Natural killer cell (primary cell): ENCODE results near the gene EPAS1. TPM values are rescaled to one million over a fixed set of nuclear protein-coding genes. Genes with fewer than 3 reads are reported as not detected.
A peak's percentile ranks its signal among the peaks of the same experiment; 100 is the strongest.

Source experiments
- ATAC-seq, 3 donors: fragments of 150-1000 bp in 2 of 3; fragments of 200-7000 bp in 1 of 3; cut with Tn5 transposase; 1 replicate in 1 of 3; 2 replicates in 2 of 3; pipeline ENCODE4 v1.10.0; 2021; ENCODE audit warnings: mild to moderate bottlenecking in 2 of 3, moderate library complexity in 2 of 3
- DNase-seq, 2 donors: peaks; one replicate each; pipeline versions ENCODE4 v3.0.0 to v3.0.0-alpha.2; 2013 to 2021; ENCODE audit warnings: mixed read lengths in 1 of 2
- H3K27ac ChIP-seq: one replicate; pipeline ENCODE4 v1.5.1; 2013; ENCODE audit warnings: mild to moderate bottlenecking, low read length
- H3K27me3 ChIP-seq: one replicate; pipeline ENCODE4 v1.6.1; 2013; ENCODE audit warnings: low read length; ENCODE audit not compliant: control insufficient read depth, insufficient read depth
- H3K36me3 ChIP-seq: one replicate; pipeline ENCODE4 v1.6.1; 2013; ENCODE audit warnings: low read length; ENCODE audit not compliant: control insufficient read depth, insufficient read depth
- H3K4me1 ChIP-seq: one replicate; pipeline ENCODE4 v1.6.1; 2013; ENCODE audit warnings: low read length; ENCODE audit not compliant: control insufficient read depth, insufficient read depth
- H3K4me3 ChIP-seq: one replicate; pipeline ENCODE4 v1.5.1; 2013; ENCODE audit warnings: low read length
- H3K9me3 ChIP-seq: one replicate; pipeline ENCODE4 v1.6.1; 2013; ENCODE audit warnings: low read length; ENCODE audit not compliant: control insufficient read depth, insufficient read depth
- H3K27ac Mint-ChIP-seq, 2 donors: one replicate each; pipeline ENCODE4 v1.8.0; 2022; ENCODE audit warnings: mild to moderate bottlenecking in 2 of 2, mixed read lengths in 2 of 2, moderate library complexity in 1 of 2
- H3K27me3 Mint-ChIP-seq, 2 donors: one replicate each; pipeline ENCODE4 v1.8.0; 2022; ENCODE audit warnings: low read depth in 2 of 2, mixed read lengths in 2 of 2
- H3K36me3 Mint-ChIP-seq: one replicate; pipeline ENCODE4 v1.8.0; 2022; ENCODE audit warnings: mixed read lengths
- H3K4me1 Mint-ChIP-seq, 2 donors: one replicate each; pipeline ENCODE4 v1.8.0; 2022; ENCODE audit warnings: mixed read lengths in 2 of 2
- H3K4me3 Mint-ChIP-seq: one replicate; pipeline ENCODE4 v1.8.0; 2022; ENCODE audit warnings: mild to moderate bottlenecking, moderate library complexity, mixed read lengths
- H3K9me3 Mint-ChIP-seq, 2 donors: one replicate each; pipeline ENCODE4 v1.8.0; 2022; ENCODE audit warnings: mixed read lengths in 2 of 2
- CTCF ChIP-seq: fragments of 200-600 bp; IDR thresholded peaks from one replicate; pipeline ENCODE4 v1.8.0; 2022; ENCODE audit warnings: antibody characterized with exemption
- WGBS: methylation state at CpG from one replicate; pipeline ENCODE4 v1.1.7; 2013; ENCODE audit warnings: missing lambda C conversion rate; ENCODE audit not compliant: insufficient coverage; 5-methylcytosine and 5-hydroxymethylcytosine counted together
- intact Hi-C: fragments of 100-400 bp; cut with micrococcal nuclease; formaldehyde crosslinking; loops from one replicate; pipeline ENCODE4 v1.14.2; 2022
- total RNA-seq, 4 donors: library from RNA; stranded (reverse); fragments of 120-200 nt in 1 of 4; gene quantifications; one replicate each; pipeline versions ENCODE4 v1.2.3 to v1.2.4, GENCODE V29; 2013 to 2022

EPAS1 gene
- total RNA-seq, 3 donors from 2014 or later (not counting 1 experiment from before 2014, with no cell fraction given) = 2.1 to 61.4 (median 3.6) TPM

GRCh38 chr2:46269001-46269400 lies 28.2 kb upstream of the EPAS1 start:
- 98% methylated on average over 4 of the region's 4 CpGs for WGBS
- no peaks in the 10 kb centered on the region for H3K27me3 ChIP-seq
- H3K4me3 Mint-ChIP-seq = no peak overlapping the region
- TF ChIP-seq CTCF = no peak
- peaks cover 0 to 12% of the 10 kb centered on the region in 2 donors for H3K27me3 Mint-ChIP-seq
- no peak overlapping the region for H3K27ac ChIP-seq
- no peak overlapping the region for H3K27ac Mint-ChIP-seq
- H3K36me3 Mint-ChIP-seq = no peaks in the 10 kb centered on the region
- no peak overlapping the region for H3K4me3 ChIP-seq
- no peaks in the 10 kb centered on the region for H3K9me3 Mint-ChIP-seq
- intact Hi-C loops = no loop called here
- no peaks in the 10 kb centered on the region for H3K4me1 ChIP-seq
- no peaks in the 10 kb centered on the region for H3K9me3 ChIP-seq
- DNase-seq = no peak
- no peaks in the 10 kb centered on the region for H3K36me3 ChIP-seq
- ATAC-seq = no peak
- no peaks in the 10 kb centered on the region for H3K4me1 Mint-ChIP-seq

GRCh38 chr2:46269544-46270273 lies 27.5 kb upstream of the EPAS1 start:
- H3K36me3 ChIP-seq = no peaks in the 10 kb centered on the region
- no peak for TF ChIP-seq CTCF
- Mint-ChIP-seq H3K27me3 (peaks cover 0 to 12% of the 10 kb centered on the region in 2 donors), H3K27ac (no peak overlapping the region), H3K36me3 (no peaks in the 10 kb centered on the region), H3K4me1 (no peaks in the 10 kb centered on the region), H3K4me3 (no peak overlapping the region), H3K9me3 (no peaks in the 10 kb centered on the region)
- intact Hi-C loops = no loop called here
- no peaks in the 10 kb centered on the region for H3K27me3 ChIP-seq
- H3K27ac ChIP-seq = no peak overlapping the region
- H3K4me1 ChIP-seq = no peaks in the 10 kb centered on the region
- no peak overlapping the region for H3K4me3 ChIP-seq
- H3K9me3 ChIP-seq = no peaks in the 10 kb centered on the region
- no peak for DNase-seq
- no peak for ATAC-seq
- WGBS = 88% methylated on average over 7 of the region's 11 CpGs

GRCh38 chr2:46270384-46270783 lies 26.8 kb upstream of the EPAS1 start:
- H3K36me3 Mint-ChIP-seq = no peaks in the 10 kb centered on the region
- Histone ChIP-seq H3K4me1 (no peaks in the 10 kb centered on the region), H3K9me3 (no peaks in the 10 kb centered on the region), H3K27ac (no peak overlapping the region), H3K27me3 (no peaks in the 10 kb centered on the region), H3K4me3 (no peak overlapping the region), H3K36me3 (no peaks in the 10 kb centered on the region)
- no peaks in the 10 kb centered on the region for H3K9me3 Mint-ChIP-seq
- H3K4me1 Mint-ChIP-seq = no peaks in the 10 kb centered on the region
- peak overlapping the region in 1 of 2 donors; percentile 13 for H3K27ac Mint-ChIP-seq
- intact Hi-C loops = no loop called here
- TF ChIP-seq CTCF = no peak
- H3K4me3 Mint-ChIP-seq = no peak overlapping the region
- DNase-seq = no peak
- WGBS = 44% methylated on average over 2 of the region's 2 CpGs
- ATAC-seq = no peak
- H3K27me3 Mint-ChIP-seq = peaks cover 0 to 8% of the 10 kb centered on the region in 2 donors
